ENCODE results near the gene EMC7. TPM values are rescaled to one million over a fixed set of nuclear protein-coding genes. Genes with fewer than 3 reads are reported as not detected.
"Not testable (repeated sequence)": the region's sequence is repeated elsewhere in the genome, so short reads cannot be mapped to it uniquely, and the experiment has no call there.

The EMC7 gene
- total RNA-seq, 1 donor from 2014 or later: 62.9 TPM

DNA sequence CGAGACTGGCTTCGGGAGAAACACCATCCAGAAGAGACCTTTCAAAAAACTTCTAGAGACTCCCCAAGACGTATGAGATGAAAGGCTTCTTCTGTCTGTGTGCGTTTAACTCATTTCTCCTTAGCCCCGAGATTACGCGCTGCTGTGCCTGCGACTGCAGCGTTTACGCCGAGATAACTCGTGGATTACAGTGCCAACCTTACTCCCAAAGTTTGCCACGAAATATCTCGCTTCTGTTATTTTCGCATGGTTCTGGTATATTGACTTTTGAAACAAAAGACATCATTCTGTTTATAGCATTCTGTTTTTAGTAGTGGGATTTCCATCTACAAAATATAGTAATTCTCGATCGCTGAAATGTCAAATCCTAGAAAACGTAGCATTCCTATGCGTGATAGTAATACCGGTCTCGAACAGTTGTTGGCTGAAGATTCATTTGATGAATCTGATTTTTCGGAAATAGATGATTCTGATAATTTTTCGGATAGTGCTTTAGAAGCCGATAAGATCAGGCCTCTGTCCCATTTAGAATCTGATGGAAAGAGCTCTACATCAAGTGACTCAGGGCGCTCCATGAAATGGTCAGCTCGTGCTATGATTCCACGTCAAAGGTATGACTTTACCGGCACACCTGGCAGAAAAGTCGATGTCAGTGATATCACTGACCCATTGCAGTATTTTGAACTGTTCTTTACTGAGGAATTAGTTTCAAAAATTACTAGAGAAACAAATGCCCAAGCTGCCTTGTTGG lies 688 bp upstream of the EMC7 start:
- DNase-seq (ENCODE audit: low spot score) (no peak), ATAC-seq (peak; percentile 44)
- intact Hi-C loops (cut with DNase I): no loop called here

DNA sequence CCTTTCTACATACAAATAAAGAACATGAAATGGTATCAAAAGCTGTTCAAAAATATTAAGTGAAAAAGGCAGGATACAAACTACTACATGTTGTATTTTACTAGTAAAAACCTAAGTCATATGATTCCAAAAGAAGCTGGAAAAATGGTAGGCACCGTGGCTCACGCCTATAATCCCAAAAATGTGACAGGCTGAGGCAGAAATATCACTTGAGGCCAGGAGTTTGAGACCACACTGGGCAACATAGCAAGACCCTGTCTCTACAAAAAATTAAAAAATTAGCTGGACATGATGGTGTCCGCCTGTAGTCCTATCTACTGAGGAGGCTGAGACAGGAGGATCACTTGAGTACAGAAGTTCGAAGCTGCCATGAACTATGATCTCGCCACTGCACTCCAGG lies 1.7 kb downstream of the EMC7 start:
- ATAC-seq: no peak
- intact Hi-C loops (cut with DNase I): no loop called here
- no peak for DNase-seq (ENCODE audit: low spot score)

DNA sequence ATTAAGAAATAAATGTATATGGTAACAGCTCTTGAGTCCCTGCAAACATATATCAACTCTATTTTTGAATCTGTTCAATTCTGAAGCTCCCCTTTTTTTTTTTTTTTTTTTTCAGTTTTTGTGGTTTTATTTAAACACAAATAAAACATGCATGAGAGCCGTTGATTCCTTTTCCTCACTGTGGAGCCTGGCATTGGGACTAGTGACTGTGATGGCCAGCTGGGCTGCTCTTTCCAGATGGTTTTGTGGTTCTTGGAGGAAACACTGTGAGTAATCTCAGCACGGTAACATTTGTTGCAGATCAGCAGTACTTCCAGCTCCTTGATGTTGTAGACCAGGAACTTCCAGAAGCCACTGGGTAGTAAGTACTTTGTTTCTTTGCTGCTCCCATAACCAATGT lies 15.9 kb downstream of the EMC7 start:
- DNase-seq (ENCODE audit: low spot score) (no peak), ATAC-seq (no peak)
- intact Hi-C loops (cut with DNase I): no loop called here

DNA sequence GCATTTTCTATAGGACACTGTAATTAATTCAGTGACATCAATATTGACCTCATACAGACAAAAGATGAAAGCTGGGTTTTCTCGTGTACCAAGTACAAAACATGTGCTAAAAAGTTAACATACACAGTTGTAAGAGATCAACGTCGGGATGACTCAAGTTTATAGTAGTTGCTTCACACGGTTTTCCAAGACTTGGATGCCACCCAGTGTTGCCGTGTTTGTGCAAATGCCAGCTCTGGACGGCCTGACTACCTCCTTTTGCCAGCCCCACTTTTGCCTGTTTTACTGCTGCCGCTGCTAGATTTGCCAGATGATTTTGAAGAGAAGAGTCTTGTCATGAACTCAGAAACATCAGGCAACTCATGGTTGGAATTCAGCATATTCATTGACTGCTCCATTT lies 17.6 kb downstream of the EMC7 start:
- no peak for DNase-seq (ENCODE audit: low spot score)
- no peak for ATAC-seq
- intact Hi-C loops (cut with DNase I): no loop called here

DNA sequence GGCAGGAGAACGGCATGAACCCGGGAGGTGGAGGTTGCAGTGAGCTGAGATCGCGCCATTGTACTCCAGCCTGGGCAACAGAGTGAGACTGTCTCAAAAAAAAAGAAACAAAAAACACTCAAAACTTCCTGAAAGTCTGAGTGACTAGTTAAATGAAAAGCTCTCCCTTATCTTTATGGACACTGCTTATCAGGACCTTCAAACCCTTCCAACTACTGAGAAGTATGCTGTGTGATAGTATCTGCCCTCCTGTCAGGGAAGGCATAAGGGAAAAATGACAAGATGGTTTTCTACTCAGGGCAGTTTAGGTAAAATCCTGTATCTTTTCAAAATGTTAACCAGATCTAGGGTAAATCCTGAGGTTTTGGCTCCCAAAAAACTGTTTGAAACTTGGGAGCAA lies 21.8 kb downstream of the EMC7 start:
- intact Hi-C loops (cut with DNase I): no loop called here
- ATAC-seq (no peak), DNase-seq (ENCODE audit: low spot score) (no peak)

DNA sequence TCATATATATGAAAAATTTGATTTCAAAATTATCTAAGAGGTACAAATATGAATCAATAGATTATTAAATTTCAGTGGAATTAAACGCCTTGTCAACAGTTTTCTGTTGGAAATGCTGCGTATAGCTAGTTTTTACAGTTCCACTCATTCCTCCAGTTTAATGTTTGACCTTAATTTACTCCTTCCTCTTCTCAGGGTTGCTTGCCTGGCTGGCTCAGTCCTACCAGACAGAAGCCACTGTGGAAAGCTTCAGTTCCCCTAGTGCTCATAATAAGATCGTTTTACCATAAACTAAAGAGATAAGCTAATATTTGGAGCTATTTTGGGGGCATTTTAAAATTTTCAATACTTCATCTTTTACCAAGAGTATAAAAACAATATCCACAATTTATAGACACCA lies 22.8 kb downstream of the EMC7 start:
- intact Hi-C loops (cut with DNase I): no loop called here
- DNase-seq (ENCODE audit: low spot score): no peak
- ATAC-seq: no peak

DNA sequence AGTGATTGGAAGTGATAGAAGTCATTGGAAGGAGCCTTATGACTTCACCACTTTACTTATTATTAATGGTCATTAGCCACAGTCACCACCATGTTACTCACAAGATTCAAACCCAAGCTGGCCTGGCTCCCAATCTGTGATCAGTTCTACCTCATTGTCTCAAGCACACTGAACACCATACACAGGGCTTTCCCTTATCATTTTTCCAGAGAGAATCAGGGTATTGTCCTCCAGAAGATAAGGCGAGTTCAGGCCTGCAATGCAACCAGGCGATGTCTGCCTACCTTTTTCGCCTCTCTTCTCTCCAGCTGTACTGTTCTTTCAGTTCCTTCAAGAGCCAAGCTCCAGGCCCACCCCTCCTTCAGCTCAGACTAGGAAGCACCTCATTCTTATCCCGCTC lies 24.9 kb downstream of the EMC7 start:
- ATAC-seq (no peak), DNase-seq (ENCODE audit: low spot score) (no peak)
- intact Hi-C loops (cut with DNase I): no loop called here

DNA sequence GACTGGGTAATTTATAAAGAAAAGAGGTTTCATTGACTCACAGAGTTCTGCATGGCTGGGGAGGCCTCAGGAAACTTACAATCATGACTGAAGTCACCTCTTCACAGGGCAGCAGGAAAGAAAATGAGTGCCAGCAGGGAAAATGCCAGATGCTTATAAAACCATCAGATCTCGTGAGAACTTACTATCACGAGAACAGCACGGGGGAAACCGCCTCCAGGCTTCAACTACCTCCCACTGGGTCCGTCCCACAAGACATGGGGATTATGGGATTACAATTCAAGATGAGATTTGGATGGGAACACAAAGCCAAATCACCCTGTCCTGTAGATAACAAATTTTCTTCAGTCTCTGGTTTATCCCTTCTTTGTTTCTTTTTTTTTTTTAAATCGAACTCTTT lies 31.7 kb downstream of the EMC7 start:
- DNase-seq (ENCODE audit: low spot score) (no peak), ATAC-seq (no peak)
- intact Hi-C loops (cut with DNase I): no loop called here

DNA sequence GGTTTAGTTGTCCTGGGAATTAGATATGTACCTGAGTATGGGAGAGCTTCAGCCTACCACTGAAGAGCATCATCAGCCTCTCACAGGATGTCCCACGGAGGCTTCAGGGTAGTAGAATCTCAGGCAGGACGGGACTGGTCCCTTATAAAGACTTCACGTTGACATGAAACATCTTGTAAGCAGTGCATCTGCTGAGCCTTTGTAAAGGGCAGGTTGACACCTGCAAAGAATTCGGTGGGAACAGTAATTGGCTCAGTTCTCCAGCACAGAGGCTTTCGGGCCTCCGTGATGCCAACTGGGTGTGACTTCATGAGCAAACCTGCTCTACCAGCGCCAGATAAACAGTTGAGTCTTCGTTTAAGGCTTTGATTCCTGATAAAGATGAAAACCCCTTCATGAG lies 35.7 kb downstream of the EMC7 start:
- no peak for ATAC-seq
- DNase-seq (ENCODE audit: low spot score): no peak
- intact Hi-C loops (cut with DNase I): no loop called here

DNA sequence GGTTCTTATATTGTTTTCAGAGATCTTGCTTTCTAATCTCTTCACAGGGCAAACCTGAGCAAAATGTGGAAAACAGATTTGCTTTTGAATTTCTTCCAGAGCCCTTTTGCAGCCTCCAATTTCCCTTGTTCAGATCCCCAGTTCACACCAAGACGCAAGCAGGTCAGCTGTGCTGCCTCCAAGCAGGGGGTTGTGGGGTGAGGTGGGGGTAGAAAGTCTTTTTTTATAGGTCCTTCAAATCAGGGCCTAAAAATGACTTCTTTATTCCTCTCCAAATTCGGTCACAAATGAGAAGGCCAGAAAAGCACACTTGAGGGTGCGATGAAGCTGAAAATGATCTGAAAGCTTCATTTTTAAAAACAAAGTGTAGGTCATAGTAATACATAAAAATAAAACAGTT lies 36.4 kb downstream of the EMC7 start:
- intact Hi-C loops (cut with DNase I): no loop called here
- ATAC-seq: no peak
- no peak for DNase-seq (ENCODE audit: low spot score)

DNA sequence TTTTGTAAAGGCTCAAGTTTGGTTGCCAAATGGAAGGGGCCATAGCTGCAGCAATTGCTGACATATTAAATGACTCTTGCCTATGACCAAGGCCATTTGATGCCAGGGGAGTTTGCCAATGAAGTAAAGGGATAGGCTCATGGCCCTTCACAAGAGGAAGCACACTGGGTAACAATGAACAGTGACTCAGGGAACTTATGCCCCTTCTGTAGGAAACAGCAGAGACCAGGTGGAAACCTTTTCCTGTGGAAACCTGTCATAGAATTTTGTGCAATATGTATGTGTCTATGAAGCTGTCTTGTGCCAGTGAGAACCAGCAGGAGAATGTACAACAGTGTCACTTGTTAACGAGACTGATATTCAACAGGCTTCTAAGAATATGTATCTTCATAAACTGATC lies 37.2 kb downstream of the EMC7 start:
- DNase-seq (ENCODE audit: low spot score): no peak
- ATAC-seq: no peak
- intact Hi-C loops (cut with DNase I): no loop called here

DNA sequence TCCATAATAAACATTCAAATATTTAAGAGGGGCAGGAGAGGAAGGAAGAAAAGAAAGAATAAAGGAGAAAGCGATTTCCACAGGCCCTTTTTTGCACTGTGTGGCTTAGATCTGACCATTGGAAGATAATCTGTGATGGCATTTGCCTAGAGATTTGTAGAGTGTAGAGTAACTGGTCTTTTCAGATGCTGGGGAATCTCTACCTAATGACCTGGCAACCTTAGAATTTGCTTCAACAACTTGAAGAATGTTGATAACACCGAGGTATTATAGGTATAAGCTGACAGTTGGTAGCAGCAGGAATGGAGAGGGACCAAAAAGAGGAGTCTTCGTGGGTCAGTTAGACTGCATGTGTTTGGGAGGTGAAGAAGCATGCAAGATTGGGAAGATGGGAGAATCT lies 41.7 kb downstream of the EMC7 start:
- no peak for ATAC-seq
- DNase-seq (ENCODE audit: low spot score): no peak
- intact Hi-C loops (cut with DNase I): no loop called here

DNA sequence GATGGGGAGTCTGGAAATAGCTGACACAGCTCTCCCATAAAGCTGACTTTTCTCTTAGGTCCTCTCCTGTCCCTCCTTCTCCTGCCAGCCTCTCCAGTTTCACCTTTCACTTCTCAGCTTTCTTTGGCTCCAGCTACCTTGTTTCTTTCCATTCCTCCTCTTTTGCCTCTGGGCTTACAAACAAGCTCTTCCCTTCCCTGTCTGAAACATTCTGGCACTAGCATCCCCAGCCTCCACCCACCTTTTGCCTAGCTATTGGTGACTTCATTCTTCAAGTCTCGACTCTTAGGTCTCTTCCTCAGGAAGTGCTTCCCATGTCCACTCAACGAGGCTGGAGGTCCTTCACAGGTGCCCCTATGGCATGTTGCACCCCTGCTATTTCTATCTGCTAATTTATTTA lies 42.2 kb downstream of the EMC7 start:
- DNase-seq (ENCODE audit: low spot score) (no peak), ATAC-seq (no peak)
- intact Hi-C loops (cut with DNase I): no loop called here

DNA sequence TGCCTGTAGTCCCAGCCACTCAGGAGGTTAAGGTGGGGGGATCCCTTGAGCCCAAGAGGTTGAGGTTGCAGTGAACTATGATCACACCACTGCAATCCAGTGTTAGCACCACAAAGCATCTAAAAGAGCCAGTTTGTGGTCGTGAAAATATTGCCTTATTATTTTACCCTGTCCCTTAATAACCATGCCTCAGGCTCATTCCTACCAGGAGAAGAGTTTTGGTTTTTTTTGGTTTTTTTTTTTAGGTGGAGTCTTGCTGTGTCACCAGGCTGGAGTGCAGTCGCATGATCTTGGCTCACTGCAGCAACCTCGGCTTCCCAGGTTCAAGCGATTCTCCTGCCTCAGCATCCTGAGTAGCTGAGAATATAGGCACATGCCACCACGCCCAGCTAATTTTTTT lies 44.8 kb downstream of the EMC7 start:
- intact Hi-C loops (cut with DNase I): no loop called here
- DNase-seq (ENCODE audit: low spot score) (no peak), ATAC-seq (no peak)

DNA sequence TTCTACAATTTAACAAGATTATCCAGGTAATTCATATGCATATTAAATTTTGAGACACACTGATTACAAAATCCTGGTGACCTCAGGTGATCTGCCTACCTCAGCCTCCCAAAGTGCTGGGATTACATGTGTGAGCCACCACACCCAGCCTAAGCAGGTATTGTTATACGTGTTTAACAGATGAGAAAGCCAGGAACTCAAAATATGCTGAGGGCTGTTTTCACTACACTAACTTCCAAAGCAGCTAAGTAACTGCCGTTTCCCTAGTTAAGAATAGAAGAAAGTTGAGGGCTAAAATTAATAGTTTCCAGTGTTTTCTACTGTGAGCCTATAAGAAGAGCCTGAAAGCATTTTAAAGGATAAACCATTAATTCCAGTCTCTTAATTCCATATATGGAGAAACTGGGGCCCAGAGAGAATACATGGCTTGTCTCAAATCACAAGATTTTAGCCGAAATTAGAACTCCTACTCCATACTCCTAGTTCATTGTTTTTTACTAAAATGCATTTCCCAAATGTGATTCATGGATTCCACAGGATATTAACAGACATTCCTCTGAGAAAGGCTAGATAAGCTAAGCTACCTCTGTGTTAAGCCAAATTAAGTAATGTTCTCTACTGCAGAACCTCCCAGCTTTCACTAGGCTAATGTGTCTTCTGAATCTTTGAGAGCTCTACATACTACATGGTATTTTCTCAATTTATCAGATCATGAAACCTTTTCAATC lies 45.6 kb downstream of the EMC7 start:
- DNase-seq (ENCODE audit: low spot score) (no peak), ATAC-seq (no peak)
- intact Hi-C loops (cut with DNase I): no loop called here

DNA sequence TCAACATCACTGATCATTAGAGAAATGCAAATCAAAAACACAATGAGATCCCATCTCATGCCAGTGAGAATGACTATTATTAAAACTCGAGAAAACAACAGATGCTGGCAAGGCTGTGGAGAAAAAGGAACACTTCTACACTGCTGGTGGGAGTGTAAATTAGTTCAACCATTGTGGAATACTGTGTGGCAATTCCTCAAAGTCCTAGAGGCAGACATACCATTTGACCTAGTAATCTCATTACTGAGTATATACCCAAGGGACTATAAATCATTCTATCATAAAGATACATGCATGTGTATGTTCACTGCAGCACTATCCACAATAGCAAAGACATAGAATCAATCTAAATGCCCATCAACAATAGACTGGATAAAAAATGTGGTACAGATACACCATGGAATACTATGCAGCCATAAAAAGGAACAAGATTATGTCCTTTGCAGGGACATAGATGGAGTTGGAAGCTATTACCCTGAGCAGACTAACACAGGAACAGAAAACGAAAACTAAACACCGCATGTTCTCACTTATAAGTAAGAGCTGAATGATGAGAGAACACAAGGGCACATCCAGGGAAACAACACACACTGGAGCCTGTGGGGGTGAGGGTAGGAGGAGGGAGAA lies 47.5 kb downstream of the EMC7 start:
- ATAC-seq (no peak), DNase-seq (ENCODE audit: low spot score) (no peak)
- intact Hi-C loops (cut with DNase I): no loop called here

DNA sequence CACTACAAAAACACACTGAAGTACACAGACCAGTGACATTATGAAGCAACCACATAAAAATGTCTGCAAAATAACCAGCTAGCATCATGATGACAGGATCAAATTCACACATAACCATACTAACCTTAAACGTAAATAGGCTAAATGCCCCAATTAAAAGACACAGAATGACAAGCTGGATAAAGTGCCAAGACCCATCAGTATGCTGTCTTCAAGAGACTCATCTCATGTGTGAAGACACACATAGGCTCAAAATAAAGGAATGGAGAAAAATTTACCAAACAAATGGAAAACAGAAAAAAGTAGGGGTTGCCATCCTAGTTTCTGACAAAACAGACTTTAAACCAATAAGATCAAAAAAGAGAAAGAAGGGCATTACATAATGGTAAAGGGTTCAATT lies 51.3 kb downstream of the EMC7 start:
- DNase-seq (ENCODE audit: low spot score); intact Hi-C loops (cut with DNase I); ATAC-seq: not testable (repeated sequence)

DNA sequence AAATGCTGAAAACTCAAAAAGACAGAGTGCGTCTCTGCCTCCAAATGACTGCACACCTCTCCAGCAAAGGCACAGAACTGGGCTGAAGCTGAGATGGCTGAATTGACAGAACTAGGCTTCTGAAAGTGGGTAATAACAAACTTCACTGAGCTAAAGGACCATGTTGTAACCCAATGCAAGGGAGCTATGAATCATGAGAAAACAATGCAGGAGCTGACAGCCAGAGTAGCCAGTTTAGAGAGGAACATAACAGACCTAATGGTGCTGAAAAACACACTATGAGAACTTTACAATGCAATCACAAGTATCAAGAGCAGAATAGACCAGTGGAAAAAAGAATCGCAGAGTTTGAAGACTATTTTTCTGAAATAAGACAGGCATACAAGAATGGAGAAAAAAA lies 52.5 kb downstream of the EMC7 start:
- intact Hi-C loops (cut with DNase I): loop anchor here (10.0 kb wide), 1 partner anchor 166 kb away; the partner anchor contains the start of gene KATNBL1
- ATAC-seq (no peak), DNase-seq (ENCODE audit: low spot score) (no peak)

DNA sequence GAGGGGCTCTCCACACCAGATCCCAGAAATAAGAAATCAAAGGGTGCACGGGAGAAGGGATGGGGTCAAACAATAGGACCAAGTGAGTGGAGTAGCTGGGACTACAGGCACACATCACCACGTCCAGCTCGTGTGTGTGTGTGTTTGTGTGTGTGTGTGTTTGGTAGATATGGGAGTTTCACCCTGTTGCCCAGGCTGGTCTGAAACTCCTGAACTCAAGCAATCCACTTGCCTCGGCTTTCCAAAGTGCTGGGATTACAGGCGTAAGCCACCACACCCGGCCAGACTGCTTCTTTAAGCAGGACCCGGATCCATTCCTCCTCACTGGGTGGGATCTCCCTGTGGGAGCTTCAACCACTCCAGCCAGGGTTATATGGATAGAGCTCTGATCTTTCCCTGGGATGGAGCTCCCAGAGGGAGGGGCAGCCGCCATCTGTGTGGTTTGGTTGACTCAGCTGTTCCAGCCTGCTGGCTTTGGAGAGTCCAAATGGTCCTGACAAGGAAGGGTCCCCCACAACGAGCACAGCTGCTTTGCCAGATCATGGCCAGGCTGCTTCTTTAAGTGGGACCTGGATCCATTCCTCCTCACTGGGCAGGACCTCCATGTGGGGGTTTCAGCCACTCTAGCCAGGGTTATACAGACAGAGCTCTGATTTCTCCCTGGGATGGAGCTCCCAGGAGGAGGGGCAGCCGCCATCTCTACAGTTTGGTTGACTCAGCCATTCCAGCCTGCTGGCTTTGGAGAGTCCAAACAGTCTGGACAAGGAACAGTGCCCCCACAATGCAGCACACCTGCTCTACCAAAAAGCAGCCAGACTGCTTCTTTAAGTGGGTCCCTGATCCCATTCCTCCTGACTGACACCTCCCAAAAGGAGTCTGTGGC lies 53.5 kb downstream of the EMC7 start:
- intact Hi-C loops (cut with DNase I): loop anchor here (10.0 kb wide), 1 partner anchor 167 kb away; the partner anchor contains the start of gene KATNBL1
- no peak for DNase-seq (ENCODE audit: low spot score)
- no peak for ATAC-seq
